Liver (tissue), 3 donors: Measurements from ENCODE around the gene MECR.

Experiments
- EGR1 ChIP-seq, 2 donors: IDR thresholded peaks; 2 replicates each; pipeline ENCODE4 v1.6.1; 2016 to 2018; ENCODE audit warnings: antibody characterized with exemption in 2 of 2, low read depth in 2 of 2
- FOXA1 ChIP-seq: IDR thresholded peaks from 2 replicates; pipeline ENCODE4 v1.6.1; 2016; ENCODE audit warnings: antibody characterized with exemption
- GABPA ChIP-seq, 2 donors: IDR thresholded peaks in 1 of 2; conservative IDR thresholded peaks in 1 of 2; 2 replicates each; pipeline ENCODE4 v1.6.1; 2016; ENCODE audit warnings: antibody characterized with exemption in 2 of 2, mild to moderate bottlenecking in 1 of 2, moderate library complexity in 1 of 2
- RXRA ChIP-seq, 2 donors: IDR thresholded peaks; 2 replicates each; pipeline ENCODE4 v1.6.1; 2017 to 2018; ENCODE audit warnings: antibody characterized with exemption in 2 of 2, mild to moderate bottlenecking in 1 of 2
- SP1 ChIP-seq: IDR thresholded peaks from 2 replicates; pipeline ENCODE4 v1.6.1; 2018; ENCODE audit warnings: antibody characterized with exemption, mild to moderate bottlenecking
- TAF1 ChIP-seq: conservative IDR thresholded peaks from 2 replicates; pipeline ENCODE4 v1.6.1; 2016; ENCODE audit warnings: antibody characterized with exemption, mild to moderate bottlenecking
- TF ChIP-seq, protein P1 (sequence below): fragments of 150-350 bp; IDR thresholded peaks from 2 replicates; pipeline ENCODE4 v1.5.1; 2017; ENCODE audit warnings: improper control_type of control experiment, low read depth, low read length; ENCODE audit not compliant: missing input control
- TF ChIP-seq, protein P2 (sequence below): IDR thresholded peaks from 2 replicates; pipeline ENCODE4 v1.6.1; 2016; ENCODE audit warnings: antibody characterized with exemption, mild to moderate bottlenecking
- TF ChIP-seq, protein P3 (sequence below): IDR thresholded peaks from 2 replicates; pipeline ENCODE4 v1.6.1; 2016; ENCODE audit warnings: antibody characterized with exemption
- TF ChIP-seq, protein P4 (sequence below): IDR thresholded peaks from 2 replicates; pipeline ENCODE4 v1.6.1; 2016; ENCODE audit warnings: antibody characterized with exemption
- donor health status: healthy.
- donor health status: healthy.

DNA sequence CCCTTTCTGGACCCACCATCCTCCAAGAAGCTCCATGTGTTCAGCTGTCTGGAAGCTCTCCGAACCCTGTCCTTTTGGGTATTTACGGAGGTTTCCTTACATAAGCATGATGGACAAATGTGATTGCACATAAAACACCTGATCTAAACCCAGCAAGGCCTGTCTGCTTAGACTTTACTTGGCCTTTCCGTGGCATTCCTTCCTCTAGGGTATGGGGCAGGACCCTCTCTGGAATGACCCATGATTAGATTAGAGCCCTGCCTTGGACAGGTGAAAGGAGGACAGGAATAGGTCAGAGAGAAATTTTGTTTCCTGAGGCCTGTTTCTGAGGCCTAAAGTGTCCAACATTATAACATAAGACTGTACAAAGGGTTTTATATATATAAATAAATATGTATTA is 22.4 kb upstream of the MECR start:
- TF ChIP-seq, protein P1, sequence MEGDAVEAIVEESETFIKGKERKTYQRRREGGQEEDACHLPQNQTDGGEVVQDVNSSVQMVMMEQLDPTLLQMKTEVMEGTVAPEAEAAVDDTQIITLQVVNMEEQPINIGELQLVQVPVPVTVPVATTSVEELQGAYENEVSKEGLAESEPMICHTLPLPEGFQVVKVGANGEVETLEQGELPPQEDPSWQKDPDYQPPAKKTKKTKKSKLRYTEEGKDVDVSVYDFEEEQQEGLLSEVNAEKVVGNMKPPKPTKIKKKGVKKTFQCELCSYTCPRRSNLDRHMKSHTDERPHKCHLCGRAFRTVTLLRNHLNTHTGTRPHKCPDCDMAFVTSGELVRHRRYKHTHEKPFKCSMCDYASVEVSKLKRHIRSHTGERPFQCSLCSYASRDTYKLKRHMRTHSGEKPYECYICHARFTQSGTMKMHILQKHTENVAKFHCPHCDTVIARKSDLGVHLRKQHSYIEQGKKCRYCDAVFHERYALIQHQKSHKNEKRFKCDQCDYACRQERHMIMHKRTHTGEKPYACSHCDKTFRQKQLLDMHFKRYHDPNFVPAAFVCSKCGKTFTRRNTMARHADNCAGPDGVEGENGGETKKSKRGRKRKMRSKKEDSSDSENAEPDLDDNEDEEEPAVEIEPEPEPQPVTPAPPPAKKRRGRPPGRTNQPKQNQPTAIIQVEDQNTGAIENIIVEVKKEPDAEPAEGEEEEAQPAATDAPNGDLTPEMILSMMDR, result no peak
- TF ChIP-seq, protein P2, sequence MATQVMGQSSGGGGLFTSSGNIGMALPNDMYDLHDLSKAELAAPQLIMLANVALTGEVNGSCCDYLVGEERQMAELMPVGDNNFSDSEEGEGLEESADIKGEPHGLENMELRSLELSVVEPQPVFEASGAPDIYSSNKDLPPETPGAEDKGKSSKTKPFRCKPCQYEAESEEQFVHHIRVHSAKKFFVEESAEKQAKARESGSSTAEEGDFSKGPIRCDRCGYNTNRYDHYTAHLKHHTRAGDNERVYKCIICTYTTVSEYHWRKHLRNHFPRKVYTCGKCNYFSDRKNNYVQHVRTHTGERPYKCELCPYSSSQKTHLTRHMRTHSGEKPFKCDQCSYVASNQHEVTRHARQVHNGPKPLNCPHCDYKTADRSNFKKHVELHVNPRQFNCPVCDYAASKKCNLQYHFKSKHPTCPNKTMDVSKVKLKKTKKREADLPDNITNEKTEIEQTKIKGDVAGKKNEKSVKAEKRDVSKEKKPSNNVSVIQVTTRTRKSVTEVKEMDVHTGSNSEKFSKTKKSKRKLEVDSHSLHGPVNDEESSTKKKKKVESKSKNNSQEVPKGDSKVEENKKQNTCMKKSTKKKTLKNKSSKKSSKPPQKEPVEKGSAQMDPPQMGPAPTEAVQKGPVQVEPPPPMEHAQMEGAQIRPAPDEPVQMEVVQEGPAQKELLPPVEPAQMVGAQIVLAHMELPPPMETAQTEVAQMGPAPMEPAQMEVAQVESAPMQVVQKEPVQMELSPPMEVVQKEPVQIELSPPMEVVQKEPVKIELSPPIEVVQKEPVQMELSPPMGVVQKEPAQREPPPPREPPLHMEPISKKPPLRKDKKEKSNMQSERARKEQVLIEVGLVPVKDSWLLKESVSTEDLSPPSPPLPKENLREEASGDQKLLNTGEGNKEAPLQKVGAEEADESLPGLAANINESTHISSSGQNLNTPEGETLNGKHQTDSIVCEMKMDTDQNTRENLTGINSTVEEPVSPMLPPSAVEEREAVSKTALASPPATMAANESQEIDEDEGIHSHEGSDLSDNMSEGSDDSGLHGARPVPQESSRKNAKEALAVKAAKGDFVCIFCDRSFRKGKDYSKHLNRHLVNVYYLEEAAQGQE, result no peak
- TF ChIP-seq GABPA (IDR thresholded peaks at IDR 0.05 in 1 of 2, conservative IDR thresholded peaks at IDR 0.05 in 1 of 2) (no peak), EGR1 (IDR thresholded peaks at IDR 0.05; ENCODE audit: low read depth in 2 of 2) (no peak), RXRA (IDR thresholded peaks at IDR 0.05) (no peak), TAF1 (no peak), SP1 (no peak), FOXA1 (no peak)
- TF ChIP-seq, protein P3, sequence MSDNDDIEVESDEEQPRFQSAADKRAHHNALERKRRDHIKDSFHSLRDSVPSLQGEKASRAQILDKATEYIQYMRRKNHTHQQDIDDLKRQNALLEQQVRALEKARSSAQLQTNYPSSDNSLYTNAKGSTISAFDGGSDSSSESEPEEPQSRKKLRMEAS, result no peak
- TF ChIP-seq, protein P4, sequence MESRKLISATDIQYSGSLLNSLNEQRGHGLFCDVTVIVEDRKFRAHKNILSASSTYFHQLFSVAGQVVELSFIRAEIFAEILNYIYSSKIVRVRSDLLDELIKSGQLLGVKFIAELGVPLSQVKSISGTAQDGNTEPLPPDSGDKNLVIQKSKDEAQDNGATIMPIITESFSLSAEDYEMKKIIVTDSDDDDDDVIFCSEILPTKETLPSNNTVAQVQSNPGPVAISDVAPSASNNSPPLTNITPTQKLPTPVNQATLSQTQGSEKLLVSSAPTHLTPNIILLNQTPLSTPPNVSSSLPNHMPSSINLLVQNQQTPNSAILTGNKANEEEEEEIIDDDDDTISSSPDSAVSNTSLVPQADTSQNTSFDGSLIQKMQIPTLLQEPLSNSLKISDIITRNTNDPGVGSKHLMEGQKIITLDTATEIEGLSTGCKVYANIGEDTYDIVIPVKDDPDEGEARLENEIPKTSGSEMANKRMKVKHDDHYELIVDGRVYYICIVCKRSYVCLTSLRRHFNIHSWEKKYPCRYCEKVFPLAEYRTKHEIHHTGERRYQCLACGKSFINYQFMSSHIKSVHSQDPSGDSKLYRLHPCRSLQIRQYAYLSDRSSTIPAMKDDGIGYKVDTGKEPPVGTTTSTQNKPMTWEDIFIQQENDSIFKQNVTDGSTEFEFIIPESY, result no peak
